HFFc6 (cell line): ENCODE measurements around the gene SMOC2. TPM values are rescaled to one million over a fixed set of nuclear protein-coding genes. Genes with fewer than 3 reads are reported as not detected.

ENCODE experiments used
- DNase-seq: peaks from one replicate; pipeline ENCODE4 v3.0.0-alpha.2; 2018
- H3K27ac Mint-ChIP-seq: 2 replicates; pipeline ENCODE4 v1.8.0; 2020; ENCODE audit warnings: mild to moderate bottlenecking, mixed read lengths
- H3K27me3 Mint-ChIP-seq: 2 replicates; pipeline ENCODE4 v1.8.0; 2021; ENCODE audit warnings: mild to moderate bottlenecking, moderate library complexity, mixed read lengths; ENCODE audit not compliant: insufficient read depth
- H3K36me3 Mint-ChIP-seq: 2 replicates; pipeline ENCODE4 v1.8.0; 2021; ENCODE audit warnings: low read depth, mixed read lengths
- H3K4me1 Mint-ChIP-seq: 2 replicates; pipeline ENCODE4 v1.8.0; 2020; ENCODE audit warnings: low read depth, mixed read lengths
- H3K4me3 Mint-ChIP-seq: 2 replicates; pipeline ENCODE4 v1.8.0; 2020; ENCODE audit warnings: mild to moderate bottlenecking, moderate library complexity, mixed read lengths
- H3K9me3 Mint-ChIP-seq: 2 replicates; pipeline ENCODE4 v1.8.0; 2020; ENCODE audit warnings: mild to moderate bottlenecking, mixed read lengths
- CTCF ChIP-seq: fragments of 200-600 bp; sonication (generic); IDR thresholded peaks from 2 replicates; pipeline ENCODE4 v1.5.0; 2021; ENCODE audit warnings: antibody characterized with exemption, mild to moderate bottlenecking
- total RNA-seq, 6 experiments: library from RNA; stranded (reverse); fragmentation: NEBNext Ultra II Directional; extraction: Animal tissue kit (Norgen Biotek cat#: 25700); gene quantifications; 2 replicates in 1 of 6; 3 replicates in 5 of 6; pipeline ENCODE4 v1.2.3, GENCODE V29; 2021

Gene SMOC2
- total RNA-seq, 6 experiments from 2014 or later: not detected

GRCh38 chr6:168408504-168409136, 32.4 kb upstream of the SMOC2 start:
- no peak overlapping the region for H3K4me3 Mint-ChIP-seq
- TF ChIP-seq CTCF: no peak
- no peak overlapping the region for H3K27ac Mint-ChIP-seq
- no peaks in the 10 kb centered on the region for H3K4me1 Mint-ChIP-seq
- H3K36me3 Mint-ChIP-seq: no peaks in the 10 kb centered on the region; the same call in 1 of the 2 replicates
- H3K27me3 Mint-ChIP-seq: peaks cover 2% of the 10 kb centered on the region; the same call in 1 of the 2 replicates
- peaks cover 60% of the 10 kb centered on the region for H3K9me3 Mint-ChIP-seq
- DNase-seq: no peak

GRCh38 chr6:168410035-168410434, 30.9 kb upstream of the SMOC2 start:
- no peak for DNase-seq
- Mint-ChIP-seq H3K36me3 (no peaks in the 10 kb centered on the region; the same call in 1 of the 2 replicates), H3K4me3 (no peak overlapping the region), H3K27ac (no peak overlapping the region), H3K27me3 (peaks cover 2% of the 10 kb centered on the region; the same call in 1 of the 2 replicates), H3K9me3 (peaks cover 64% of the 10 kb centered on the region), H3K4me1 (no peaks in the 10 kb centered on the region)
- no peak for TF ChIP-seq CTCF

- Mint-ChIP-seq H3K27ac (no peak overlapping the region), H3K4me1 (no peaks in the 10 kb centered on the region), H3K4me3 (no peak overlapping the region), H3K27me3 (peaks cover 2% of the 10 kb centered on the region; the same call in 1 of the 2 replicates), H3K36me3 (no peaks in the 10 kb centered on the region; the same call in 1 of the 2 replicates), H3K9me3 (peaks cover 64% of the 10 kb centered on the region)
- no peak for DNase-seq
- TF ChIP-seq CTCF: no peak
These were observed 30.4 kb upstream of the SMOC2 start for GRCh38 chr6:168410554-168411011.

GRCh38 chr6:168411130-168411529, 29.9 kb upstream of the SMOC2 start:
- no peak for DNase-seq
- no peak overlapping the region for H3K4me3 Mint-ChIP-seq
- peaks cover 65% of the 10 kb centered on the region for H3K9me3 Mint-ChIP-seq
- H3K36me3 Mint-ChIP-seq: no peaks in the 10 kb centered on the region; the same call in 1 of the 2 replicates
- H3K27me3 Mint-ChIP-seq: peaks cover 2% of the 10 kb centered on the region; the same call in 1 of the 2 replicates
- H3K27ac Mint-ChIP-seq: no peak overlapping the region
- no peaks in the 10 kb centered on the region for H3K4me1 Mint-ChIP-seq
- TF ChIP-seq CTCF: no peak

GRCh38 chr6:168411793-168412192, 29.2 kb upstream of the SMOC2 start:
- Mint-ChIP-seq H3K4me1 (no peaks in the 10 kb centered on the region), H3K4me3 (no peak overlapping the region), H3K27me3 (peaks cover 2% of the 10 kb centered on the region; the same call in 1 of the 2 replicates), H3K9me3 (peaks cover 72% of the 10 kb centered on the region), H3K36me3 (no peaks in the 10 kb centered on the region; the same call in 1 of the 2 replicates), H3K27ac (no peak overlapping the region)
- TF ChIP-seq CTCF: no peak
- no peak for DNase-seq
